ENCODE results near the gene DSC3. TPM values are rescaled to one million over a fixed set of nuclear protein-coding genes. Genes with fewer than 3 reads are reported as not detected.
"Not testable (repeated sequence)": the region's sequence is repeated elsewhere in the genome, so short reads cannot be mapped to it uniquely, and the experiment has no call there.

Gene DSC3
- total RNA-seq, 2 donors from 2014 or later, result not detected

- H3K9me3 ChIP-seq (ENCODE audit: control insufficient read depth, low read length, poor library complexity, severe bottlenecking), result no peaks in the 10 kb centered on the region
- Mint-ChIP-seq H3K4me1 (no peaks in the 10 kb centered on the region), H3K27me3 (no peaks in the 10 kb centered on the region), H3K27ac (no peak overlapping the region), H3K36me3 (ENCODE audit: low read depth) (no peaks in the 10 kb centered on the region), H3K4me3 (no peak overlapping the region)
- no peak for ATAC-seq
- no peak for DNase-seq
Measured at GRCh38 chr18:30982285-30982992, 60.1 kb downstream of the DSC3 start.

GRCh38 chr18:30978091-30978490, 64.5 kb downstream of the DSC3 start:
- H3K36me3 Mint-ChIP-seq (ENCODE audit: low read depth); ATAC-seq; H3K27ac Mint-ChIP-seq; H3K4me1 Mint-ChIP-seq; H3K27me3 Mint-ChIP-seq; H3K4me3 Mint-ChIP-seq; DNase-seq; H3K9me3 ChIP-seq (ENCODE audit: control insufficient read depth, low read length, poor library complexity, severe bottlenecking): not testable (repeated sequence)

- H3K4me1 Mint-ChIP-seq, result no peaks in the 10 kb centered on the region
- H3K9me3 ChIP-seq (ENCODE audit: control insufficient read depth, low read length, poor library complexity, severe bottlenecking), result no peaks in the 10 kb centered on the region
- H3K27ac Mint-ChIP-seq, result no peak overlapping the region
- DNase-seq (no peak), ATAC-seq (no peak)
- H3K36me3 Mint-ChIP-seq (ENCODE audit: low read depth), result no peaks in the 10 kb centered on the region
- H3K4me3 Mint-ChIP-seq, result no peak overlapping the region
- H3K27me3 Mint-ChIP-seq, result no peaks in the 10 kb centered on the region
Measured at GRCh38 chr18:30971338-30971956, 71.1 kb downstream of the DSC3 start.

GRCh38 chr18:30970196-30970816, 72.2 kb downstream of the DSC3 start:
- Mint-ChIP-seq H3K27ac (no peak overlapping the region), H3K36me3 (ENCODE audit: low read depth) (no peaks in the 10 kb centered on the region), H3K4me3 (no peak overlapping the region), H3K4me1 (no peaks in the 10 kb centered on the region), H3K27me3 (no peaks in the 10 kb centered on the region)
- DNase-seq, result no peak
- H3K9me3 ChIP-seq (ENCODE audit: control insufficient read depth, low read length, poor library complexity, severe bottlenecking), result no peaks in the 10 kb centered on the region
- no peak for ATAC-seq

- H3K27me3 Mint-ChIP-seq, result no peaks in the 10 kb centered on the region
- DNase-seq (no peak), ATAC-seq (no peak)
- no peaks in the 10 kb centered on the region for H3K36me3 Mint-ChIP-seq (ENCODE audit: low read depth)
- no peaks in the 10 kb centered on the region for H3K9me3 ChIP-seq (ENCODE audit: control insufficient read depth, low read length, poor library complexity, severe bottlenecking)
- H3K27ac Mint-ChIP-seq, result no peak overlapping the region
- H3K4me1 Mint-ChIP-seq, result no peaks in the 10 kb centered on the region
- no peak overlapping the region for H3K4me3 Mint-ChIP-seq
Measured at GRCh38 chr18:30969670-30970170, 72.8 kb downstream of the DSC3 start.

GRCh38 chr18:30967701-30968100, 74.8 kb downstream of the DSC3 start:
- H3K9me3 ChIP-seq (ENCODE audit: control insufficient read depth, low read length, poor library complexity, severe bottlenecking), result no peaks in the 10 kb centered on the region
- H3K36me3 Mint-ChIP-seq (ENCODE audit: low read depth), result no peaks in the 10 kb centered on the region
- no peak overlapping the region for H3K27ac Mint-ChIP-seq
- ATAC-seq (no peak), DNase-seq (no peak)
- H3K27me3 Mint-ChIP-seq, result no peaks in the 10 kb centered on the region
- no peak overlapping the region for H3K4me3 Mint-ChIP-seq
- H3K4me1 Mint-ChIP-seq, result no peaks in the 10 kb centered on the region

- Mint-ChIP-seq H3K36me3 (ENCODE audit: low read depth) (no peaks in the 10 kb centered on the region), H3K27me3 (no peaks in the 10 kb centered on the region), H3K4me1 (no peaks in the 10 kb centered on the region), H3K4me3 (no peak overlapping the region), H3K27ac (no peak overlapping the region)
- ATAC-seq (no peak), DNase-seq (no peak)
- H3K9me3 ChIP-seq (ENCODE audit: control insufficient read depth, low read length, poor library complexity, severe bottlenecking), result no peaks in the 10 kb centered on the region
Measured at GRCh38 chr18:30965237-30965636, 77.3 kb downstream of the DSC3 start.

- ATAC-seq, result no peak
- DNase-seq, result no peak
- H3K27me3 Mint-ChIP-seq, result no peaks in the 10 kb centered on the region
- H3K4me3 Mint-ChIP-seq, result no peak overlapping the region
- H3K36me3 Mint-ChIP-seq (ENCODE audit: low read depth), result no peaks in the 10 kb centered on the region
- H3K9me3 ChIP-seq (ENCODE audit: control insufficient read depth, low read length, poor library complexity, severe bottlenecking), result no peaks in the 10 kb centered on the region
- H3K4me1 Mint-ChIP-seq, result no peaks in the 10 kb centered on the region
- H3K27ac Mint-ChIP-seq, result no peak overlapping the region
Measured at GRCh38 chr18:30960661-30961060, 81.9 kb downstream of the DSC3 start.

- no peaks in the 10 kb centered on the region for H3K9me3 ChIP-seq (ENCODE audit: control insufficient read depth, low read length, poor library complexity, severe bottlenecking)
- H3K27me3 Mint-ChIP-seq, result no peaks in the 10 kb centered on the region
- ATAC-seq (no peak), DNase-seq (no peak)
- H3K4me3 Mint-ChIP-seq, result no peak overlapping the region
- no peak overlapping the region for H3K27ac Mint-ChIP-seq
- no peaks in the 10 kb centered on the region for H3K36me3 Mint-ChIP-seq (ENCODE audit: low read depth)
- H3K4me1 Mint-ChIP-seq, result no peaks in the 10 kb centered on the region
Measured at GRCh38 chr18:30957066-30957465, 85.5 kb downstream of the DSC3 start.

- no peaks in the 10 kb centered on the region for H3K4me1 Mint-ChIP-seq
- H3K4me3 Mint-ChIP-seq, result no peak overlapping the region
- DNase-seq (no peak), ATAC-seq (no peak)
- no peaks in the 10 kb centered on the region for H3K27me3 Mint-ChIP-seq
- H3K9me3 ChIP-seq (ENCODE audit: control insufficient read depth, low read length, poor library complexity, severe bottlenecking), result no peaks in the 10 kb centered on the region
- no peak overlapping the region for H3K27ac Mint-ChIP-seq
- no peaks in the 10 kb centered on the region for H3K36me3 Mint-ChIP-seq (ENCODE audit: low read depth)
Measured at GRCh38 chr18:30954262-30954661, 88.3 kb downstream of the DSC3 start.

- Mint-ChIP-seq H3K4me1 (no peaks in the 10 kb centered on the region), H3K36me3 (ENCODE audit: low read depth) (no peaks in the 10 kb centered on the region), H3K4me3 (no peak overlapping the region), H3K27ac (no peak overlapping the region), H3K27me3 (no peaks in the 10 kb centered on the region)
- DNase-seq, result no peak
- H3K9me3 ChIP-seq (ENCODE audit: control insufficient read depth, low read length, poor library complexity, severe bottlenecking), result peaks cover 3% of the 10 kb centered on the region
- ATAC-seq, result no peak
Measured at GRCh38 chr18:30945761-30946160, 96.8 kb downstream of the DSC3 start.

GRCh38 chr18:30944773-30945417, 97.6 kb downstream of the DSC3 start:
- no peaks in the 10 kb centered on the region for H3K36me3 Mint-ChIP-seq (ENCODE audit: low read depth)
- H3K4me1 Mint-ChIP-seq, result no peaks in the 10 kb centered on the region
- H3K27me3 Mint-ChIP-seq, result no peaks in the 10 kb centered on the region
- H3K4me3 Mint-ChIP-seq, result no peak overlapping the region
- DNase-seq, result no peak
- H3K9me3 ChIP-seq (ENCODE audit: control insufficient read depth, low read length, poor library complexity, severe bottlenecking), result peaks cover 3% of the 10 kb centered on the region
- no peak overlapping the region for H3K27ac Mint-ChIP-seq
- no peak for ATAC-seq

- DNase-seq (no peak), ATAC-seq (no peak)
- Mint-ChIP-seq H3K4me1 (no peaks in the 10 kb centered on the region), H3K27ac (no peak overlapping the region), H3K27me3 (no peaks in the 10 kb centered on the region), H3K36me3 (ENCODE audit: low read depth) (no peaks in the 10 kb centered on the region), H3K4me3 (no peak overlapping the region)
- peaks cover 3% of the 10 kb centered on the region for H3K9me3 ChIP-seq (ENCODE audit: control insufficient read depth, low read length, poor library complexity, severe bottlenecking)
Measured at GRCh38 chr18:30940952-30941539, 101.5 kb downstream of the DSC3 start.

Data from T-helper 17 cell (primary cell).